Panc1 (cell line): ENCODE measurements around the gene UGT1A7. TPM values are rescaled to one million over a fixed set of nuclear protein-coding genes. Genes with fewer than 3 reads are reported as not detected.

ENCODE experiments used
- ATAC-seq: fragments of 200-7000 bp; cut with Tn5 transposase; 2 replicates; pipeline ENCODE4 v1.9.1; 2020; ENCODE audit warnings: mild to moderate bottlenecking, moderate library complexity
- BruUV-seq: library from RNA; stranded (reverse); fragments of 400-500 nt; replicated peaks from 2 replicates; lab custom pipeline; 2021; lab: Mats Ljungman, UMichigan
- CTCF ChIA-PET: fragments of 300-600 bp; sonication (Branson Sonifier 250); formaldehyde crosslinking; loops from one replicate; lab custom pipeline; 2022; ENCODE audit warnings: antibody characterized with exemption; lab: Charles Lee
- POLR2A ChIA-PET: fragments of 300-600 bp; sonication (Branson Sonifier 250); formaldehyde crosslinking; loops from one replicate; lab custom pipeline; 2022; ENCODE audit warnings: antibody characterized with exemption; lab: Charles Lee
- DNase-seq: peaks from one replicate; pipeline ENCODE4 v3.0.0-alpha.2; 2010; ENCODE audit warnings: low read depth, low spot score
- H3K27ac ChIP-seq: 2 replicates; pipeline ENCODE4 v1.5.1; 2011; ENCODE audit warnings: mild to moderate bottlenecking, low read length, inconsistent platforms
- H3K27me3 ChIP-seq: fragments of 200-500 bp; sonication (Bioruptor generic); 2 replicates; pipeline ENCODE4 v1.6.0; 2014; ENCODE audit warnings: low read length, inconsistent platforms; ENCODE audit not compliant: control insufficient read depth, insufficient read depth
- H3K36me3 ChIP-seq: fragments of 200-500 bp; sonication (Bioruptor generic); 2 replicates; pipeline ENCODE4 v1.5.1; 2014; ENCODE audit warnings: inconsistent platforms, mild to moderate bottlenecking, low read length, moderate library complexity; ENCODE audit not compliant: control insufficient read depth, insufficient read depth
- H3K4me1 ChIP-seq: 2 replicates; pipeline ENCODE4 v1.5.1; 2011; ENCODE audit warnings: inconsistent platforms, mild to moderate bottlenecking, low read length, moderate library complexity; ENCODE audit not compliant: control insufficient read depth, insufficient read depth
- H3K4me3 ChIP-seq, 2 experiments: 2 replicates each; pipeline ENCODE4 v1.5.1; 2011 to 2012; ENCODE audit warnings: low read depth in 2 of 2, low read length in 2 of 2, mild to moderate bottlenecking in 2 of 2, inconsistent platforms in 1 of 2, moderate library complexity in 1 of 2
- H3K9me3 ChIP-seq: fragments of 200-500 bp; sonication (Bioruptor generic); 2 replicates; pipeline ENCODE4 v1.5.1; 2014; ENCODE audit warnings: low read depth, mild to moderate bottlenecking, inconsistent platforms, low read length, moderate library complexity; ENCODE audit not compliant: control insufficient read depth, insufficient read depth
- POLR2AphosphoS5 ChIP-seq: IDR thresholded peaks from 2 replicates; pipeline ENCODE4 v1.6.1; 2012; ENCODE audit warnings: mild to moderate bottlenecking, low read depth, low read length, moderate library complexity
- SIN3A ChIP-seq: IDR thresholded peaks from 2 replicates; pipeline ENCODE4 v1.6.1; 2012; ENCODE audit warnings: low read depth, mild to moderate bottlenecking, low read length, moderate library complexity, borderline replicate concordance; ENCODE audit not compliant: insufficient read depth
- TCF7L2 ChIP-seq: IDR thresholded peaks from 2 replicates; pipeline ENCODE4 v1.6.1; 2011; ENCODE audit warnings: mild to moderate bottlenecking, low read depth, low read length, inconsistent platforms
- in situ Hi-C: cut with HindIII; loops from 2 replicates; pipeline ENCODE4 v1.10.0; 2016; ENCODE audit warnings: low sequenced_read_pairs, low pct_unique_long_range_greater_than_20kb
- intact Hi-C: fragments of 100-400 bp; cut with micrococcal nuclease; formaldehyde crosslinking; loops from one replicate; pipeline ENCODE4 v1.10.0; 2022; ENCODE audit not compliant: unreplicated experiment
- total RNA-seq: library from RNA; stranded (reverse); gene quantifications from one replicate; pipeline ENCODE4 v1.2.1, GENCODE V29; 2021; ENCODE audit not compliant: unreplicated experiment
- TF ChIP-seq, protein P1 (sequence below): fragments of 450-650 bp; IDR thresholded peaks from 2 replicates; pipeline ENCODE4 v1.5.1; 2017; ENCODE audit warnings: mild to moderate bottlenecking
- TF ChIP-seq, protein P2 (sequence below), 2 experiments: IDR thresholded peaks; 2 replicates each; pipeline ENCODE4 v1.6.1; 2011 to 2012; ENCODE audit warnings: low read depth in 2 of 2, control low read depth in 1 of 2, low read length in 1 of 2, mild to moderate bottlenecking in 1 of 2, moderate library complexity in 1 of 2; ENCODE audit not compliant: insufficient read depth in 1 of 2

The UGT1A7 gene
- total RNA-seq, 1 experiment from 2014 or later: not detected

DNA sequence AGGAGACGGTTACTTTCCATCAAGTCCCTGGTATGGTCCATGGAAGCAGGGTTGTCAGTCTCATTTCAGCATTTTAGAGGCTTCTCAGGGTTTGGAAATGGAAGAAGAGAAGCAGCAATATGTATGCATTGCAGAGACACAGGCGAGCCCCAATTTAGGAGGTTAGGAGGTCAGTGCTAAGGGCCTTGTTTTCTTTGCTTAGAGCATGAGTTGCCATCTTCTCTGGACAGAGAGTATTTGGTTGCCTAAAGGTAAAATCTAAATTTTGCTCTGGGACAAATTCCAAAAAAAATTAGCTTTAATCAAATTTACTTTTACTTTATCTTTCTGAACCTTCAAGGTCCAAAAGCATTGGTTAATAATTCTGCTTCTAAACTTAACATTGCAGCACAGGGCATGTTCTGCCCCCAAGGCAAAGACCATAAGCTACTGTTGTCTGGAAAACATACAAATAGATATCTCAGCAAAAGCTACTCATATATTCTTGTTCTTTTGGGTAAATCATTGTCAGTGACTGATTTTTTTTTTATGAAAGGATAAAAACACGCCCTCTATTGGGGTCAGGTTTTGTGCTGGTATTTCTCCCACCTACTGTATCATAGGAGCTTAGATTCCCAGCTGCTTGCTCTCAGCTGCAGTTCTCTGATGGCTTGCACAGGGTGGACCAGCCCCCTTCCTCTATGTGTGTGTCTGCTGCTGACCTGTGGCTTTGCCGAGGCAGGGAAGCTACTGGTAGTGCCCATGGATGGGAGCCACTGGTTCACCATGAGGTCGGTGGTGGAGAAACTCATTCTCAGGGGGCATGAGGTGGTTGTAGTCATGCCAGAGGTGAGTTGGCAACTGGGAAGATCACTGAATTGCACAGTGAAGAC lies 10.2 kb upstream of the UGT1A7 start, which contains the start of gene UGT1A9:
Gene UGT1A9, plus strand, starts transcription at position 609 of the 872 bp plus-strand sequence. Its CDS starts 37 bp downstream, at position 646.
- no peaks in the 10 kb centered on the region for H3K27me3 ChIP-seq
- ChIA-PET CTCF (no interaction called here), POLR2A (no interaction called here)
- TF ChIP-seq POLR2AphosphoS5 (no peak), TCF7L2 (no peak), SIN3A (no peak)
- TF ChIP-seq, protein P1, sequence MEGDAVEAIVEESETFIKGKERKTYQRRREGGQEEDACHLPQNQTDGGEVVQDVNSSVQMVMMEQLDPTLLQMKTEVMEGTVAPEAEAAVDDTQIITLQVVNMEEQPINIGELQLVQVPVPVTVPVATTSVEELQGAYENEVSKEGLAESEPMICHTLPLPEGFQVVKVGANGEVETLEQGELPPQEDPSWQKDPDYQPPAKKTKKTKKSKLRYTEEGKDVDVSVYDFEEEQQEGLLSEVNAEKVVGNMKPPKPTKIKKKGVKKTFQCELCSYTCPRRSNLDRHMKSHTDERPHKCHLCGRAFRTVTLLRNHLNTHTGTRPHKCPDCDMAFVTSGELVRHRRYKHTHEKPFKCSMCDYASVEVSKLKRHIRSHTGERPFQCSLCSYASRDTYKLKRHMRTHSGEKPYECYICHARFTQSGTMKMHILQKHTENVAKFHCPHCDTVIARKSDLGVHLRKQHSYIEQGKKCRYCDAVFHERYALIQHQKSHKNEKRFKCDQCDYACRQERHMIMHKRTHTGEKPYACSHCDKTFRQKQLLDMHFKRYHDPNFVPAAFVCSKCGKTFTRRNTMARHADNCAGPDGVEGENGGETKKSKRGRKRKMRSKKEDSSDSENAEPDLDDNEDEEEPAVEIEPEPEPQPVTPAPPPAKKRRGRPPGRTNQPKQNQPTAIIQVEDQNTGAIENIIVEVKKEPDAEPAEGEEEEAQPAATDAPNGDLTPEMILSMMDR: no peak
- no peaks in the 10 kb centered on the region for H3K36me3 ChIP-seq
- no peak within 1 kb of the TSS for H3K27ac ChIP-seq
- H3K4me3 ChIP-seq: no peak within 1 kb of the TSS
- BruUV-seq: no TSS peak
- no peak for ATAC-seq
- DNase-seq: no peak
- in situ Hi-C loops (no loop called here), intact Hi-C loops (no loop called here)
- no peaks in the 10 kb centered on the region for H3K4me1 ChIP-seq
- no peaks in the 10 kb centered on the region for H3K9me3 ChIP-seq

DNA sequence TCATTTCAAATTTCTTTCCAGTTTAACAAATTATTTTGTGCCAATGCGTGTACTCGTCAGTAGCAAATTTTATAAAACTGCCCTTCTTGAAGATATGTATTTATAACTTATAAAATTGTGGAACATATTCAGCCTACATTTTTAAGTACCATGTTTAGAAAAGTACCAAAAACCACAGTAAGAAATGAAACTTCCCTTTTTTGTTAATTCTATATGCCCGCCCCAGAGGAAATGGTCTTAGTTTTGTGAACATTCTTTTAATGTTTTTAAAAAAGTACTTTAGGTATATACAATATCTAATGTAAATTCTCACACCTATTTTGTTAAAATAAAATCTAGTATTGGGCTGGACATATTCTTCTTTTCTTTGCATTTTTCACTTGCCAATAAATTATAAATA lies 8.8 kb upstream of the UGT1A7 start:
- no peaks in the 10 kb centered on the region for H3K27me3 ChIP-seq
- no peaks in the 10 kb centered on the region for H3K9me3 ChIP-seq
- POLR2A ChIA-PET: no interaction called here

DNA sequence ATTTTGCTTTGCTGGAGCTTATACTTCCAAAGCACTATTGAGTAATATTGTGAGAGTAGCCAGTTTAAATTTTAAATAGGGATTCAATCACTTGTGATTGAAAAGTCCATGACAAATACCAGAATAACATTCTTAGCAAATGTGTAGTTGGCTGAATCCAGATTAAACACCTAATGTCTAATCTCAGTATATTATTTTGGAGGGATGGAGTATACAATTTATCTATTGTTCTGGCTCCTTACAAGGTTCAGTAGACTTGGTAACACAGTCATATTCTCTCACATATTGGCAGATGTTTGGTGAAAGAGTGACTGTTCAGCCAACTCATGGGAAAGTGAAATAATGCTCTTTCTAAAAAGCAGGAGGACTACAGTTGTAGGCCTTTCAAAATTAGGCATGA lies 7.8 kb upstream of the UGT1A7 start:
- in situ Hi-C loops: no loop called here
- Histone ChIP-seq H3K4me1 (no peaks in the 10 kb centered on the region), H3K9me3 (no peaks in the 10 kb centered on the region), H3K27ac (no peak overlapping the region), H3K27me3 (no peaks in the 10 kb centered on the region), H3K4me3 (no peak overlapping the region), H3K36me3 (no peaks in the 10 kb centered on the region)
- ChIA-PET CTCF (no interaction called here), POLR2A (no interaction called here)
- BruUV-seq: no TSS peak
- no peak for DNase-seq
- ATAC-seq: no peak
- intact Hi-C loops: no loop called here
- TF ChIP-seq SIN3A: no peak
- no peak for TF ChIP-seq POLR2AphosphoS5
- TF ChIP-seq TCF7L2: no peak
- TF ChIP-seq, protein P1: no peak
- TF ChIP-seq, protein P2, sequence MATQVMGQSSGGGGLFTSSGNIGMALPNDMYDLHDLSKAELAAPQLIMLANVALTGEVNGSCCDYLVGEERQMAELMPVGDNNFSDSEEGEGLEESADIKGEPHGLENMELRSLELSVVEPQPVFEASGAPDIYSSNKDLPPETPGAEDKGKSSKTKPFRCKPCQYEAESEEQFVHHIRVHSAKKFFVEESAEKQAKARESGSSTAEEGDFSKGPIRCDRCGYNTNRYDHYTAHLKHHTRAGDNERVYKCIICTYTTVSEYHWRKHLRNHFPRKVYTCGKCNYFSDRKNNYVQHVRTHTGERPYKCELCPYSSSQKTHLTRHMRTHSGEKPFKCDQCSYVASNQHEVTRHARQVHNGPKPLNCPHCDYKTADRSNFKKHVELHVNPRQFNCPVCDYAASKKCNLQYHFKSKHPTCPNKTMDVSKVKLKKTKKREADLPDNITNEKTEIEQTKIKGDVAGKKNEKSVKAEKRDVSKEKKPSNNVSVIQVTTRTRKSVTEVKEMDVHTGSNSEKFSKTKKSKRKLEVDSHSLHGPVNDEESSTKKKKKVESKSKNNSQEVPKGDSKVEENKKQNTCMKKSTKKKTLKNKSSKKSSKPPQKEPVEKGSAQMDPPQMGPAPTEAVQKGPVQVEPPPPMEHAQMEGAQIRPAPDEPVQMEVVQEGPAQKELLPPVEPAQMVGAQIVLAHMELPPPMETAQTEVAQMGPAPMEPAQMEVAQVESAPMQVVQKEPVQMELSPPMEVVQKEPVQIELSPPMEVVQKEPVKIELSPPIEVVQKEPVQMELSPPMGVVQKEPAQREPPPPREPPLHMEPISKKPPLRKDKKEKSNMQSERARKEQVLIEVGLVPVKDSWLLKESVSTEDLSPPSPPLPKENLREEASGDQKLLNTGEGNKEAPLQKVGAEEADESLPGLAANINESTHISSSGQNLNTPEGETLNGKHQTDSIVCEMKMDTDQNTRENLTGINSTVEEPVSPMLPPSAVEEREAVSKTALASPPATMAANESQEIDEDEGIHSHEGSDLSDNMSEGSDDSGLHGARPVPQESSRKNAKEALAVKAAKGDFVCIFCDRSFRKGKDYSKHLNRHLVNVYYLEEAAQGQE (IDR thresholded peaks at IDR 0.05; ENCODE audit: insufficient read depth in 1 of 2, low read depth in 2 of 2, low read length in 1 of 2): no peak

More for the DNA sequence above, 8.8 kb upstream of the UGT1A7 start:
- Histone ChIP-seq H3K4me3 (no peak overlapping the region), H3K4me1 (no peaks in the 10 kb centered on the region), H3K36me3 (no peaks in the 10 kb centered on the region), H3K27ac (no peak overlapping the region)
- ATAC-seq (no peak), DNase-seq (no peak)
- no peak for TF ChIP-seq POLR2AphosphoS5
- no peak for TF ChIP-seq SIN3A
- in situ Hi-C loops (no loop called here), intact Hi-C loops (no loop called here)
- CTCF ChIA-PET: no interaction called here
- BruUV-seq: no TSS peak
